ENCODE results near the gene SORCS1.

Gene SORCS1

GRCh38 chr10:106637873-106638272 is 526.6 kb downstream of the SORCS1 start:
- no peak for DNase-seq

- DNase-seq, result no peak
Observed at GRCh38 chr10:106636766-106637491, 527.6 kb downstream of the SORCS1 start.

DNA sequence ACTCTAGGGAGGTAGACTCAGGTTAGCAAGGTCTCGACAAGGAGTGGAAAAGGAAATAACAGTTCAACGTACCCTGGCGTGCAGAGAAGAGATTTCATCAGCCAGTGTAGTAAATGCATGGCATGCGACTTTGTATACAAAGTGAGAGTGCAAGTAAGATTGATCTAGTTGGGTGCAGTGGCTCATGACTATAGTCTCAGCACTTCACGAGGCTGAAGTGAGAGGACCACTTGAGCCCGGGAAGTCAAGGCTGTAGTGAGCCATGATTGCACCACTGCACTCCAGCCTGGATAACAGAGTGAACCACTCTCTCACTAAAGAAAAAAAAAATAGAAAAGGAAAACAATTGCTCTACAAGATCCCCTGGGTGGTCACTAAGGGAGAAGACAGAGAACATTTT is 528.6 kb downstream of the SORCS1 start:
- no peak for DNase-seq

DNA sequence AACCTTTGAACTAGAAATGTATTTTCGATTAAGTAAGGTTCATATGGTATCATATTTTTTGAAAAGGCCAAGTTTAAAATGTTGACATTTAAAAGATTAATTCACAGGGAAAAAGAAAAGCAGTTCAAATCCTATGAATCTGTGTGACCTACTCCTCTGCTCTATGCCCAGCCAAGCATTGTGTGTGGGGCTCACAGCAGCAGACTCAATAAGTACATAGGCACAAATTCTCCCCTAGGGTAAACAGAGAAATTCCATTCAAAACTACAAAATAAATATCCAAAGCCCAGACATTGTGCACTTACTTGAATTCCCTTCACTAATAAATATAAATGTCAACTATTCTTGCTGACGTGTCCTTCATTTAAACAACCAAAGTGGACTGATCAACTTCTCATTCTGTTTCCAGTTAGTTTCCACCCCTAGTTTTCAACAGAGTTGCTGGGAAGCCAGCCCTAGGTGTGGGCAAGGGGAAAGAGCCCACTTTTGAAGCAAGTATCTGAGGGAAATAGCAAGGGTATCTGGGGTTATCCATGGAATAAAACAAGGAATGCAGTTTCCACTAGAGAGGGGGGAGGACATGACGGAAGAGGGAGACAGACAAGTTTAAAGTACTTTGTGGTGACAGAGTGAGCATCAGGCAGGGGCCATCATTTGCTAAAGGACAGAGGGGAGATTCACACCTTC is 533.3 kb downstream of the SORCS1 start:
- no peak for DNase-seq

DNA sequence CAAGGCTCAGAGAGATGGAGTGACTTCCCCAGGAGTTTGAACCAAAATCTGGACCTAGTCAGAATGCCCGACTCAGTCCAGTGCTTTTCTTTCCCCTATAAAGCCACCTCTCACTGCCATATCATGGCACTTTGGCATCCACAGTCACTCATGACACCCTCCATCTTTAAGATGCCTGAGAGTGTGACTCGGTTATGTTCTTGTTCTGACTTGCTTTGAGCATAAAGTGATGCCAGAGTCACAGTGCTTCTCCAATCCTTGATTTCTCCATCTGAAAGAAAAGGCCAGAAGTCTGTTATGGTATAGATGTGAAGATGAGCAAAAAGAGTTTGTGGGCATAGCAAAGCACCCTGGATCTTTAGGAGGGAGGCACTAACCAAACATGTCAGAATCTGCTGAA is 538.1 kb downstream of the SORCS1 start:
- no peak for DNase-seq

GRCh38 chr10:106625751-106626150 is 538.8 kb downstream of the SORCS1 start:
- no peak for DNase-seq

GRCh38 chr10:106619346-106619745 is 545.2 kb downstream of the SORCS1 start:
- DNase-seq, result no peak

- DNase-seq, result no peak
Observed at GRCh38 chr10:106618646-106619045, 545.9 kb downstream of the SORCS1 start.

- no peak for DNase-seq
Observed at GRCh38 chr10:106615081-106615480, 549.4 kb downstream of the SORCS1 start.

DNA sequence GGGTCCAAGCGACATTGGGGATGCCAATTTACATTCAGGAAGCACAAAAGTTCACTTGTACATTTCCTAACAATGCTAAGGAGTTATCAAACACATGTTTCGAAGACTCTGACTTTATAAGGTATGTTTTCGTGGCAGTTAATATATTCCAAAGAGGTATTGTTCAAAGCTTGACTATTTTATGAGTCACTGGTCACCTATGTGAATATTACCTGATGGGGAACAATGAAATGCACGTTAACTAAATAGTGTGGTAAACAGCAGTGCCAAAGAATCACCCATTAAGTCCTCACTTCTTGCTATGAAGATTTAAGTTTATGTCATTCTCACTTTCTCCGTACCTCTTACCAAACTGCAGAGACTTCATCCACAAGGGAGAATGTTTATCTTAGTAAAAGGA is 550.2 kb downstream of the SORCS1 start:
- no peak for DNase-seq

GRCh38 chr10:106612381-106612780 is 552.1 kb downstream of the SORCS1 start:
- no peak for DNase-seq

DNA sequence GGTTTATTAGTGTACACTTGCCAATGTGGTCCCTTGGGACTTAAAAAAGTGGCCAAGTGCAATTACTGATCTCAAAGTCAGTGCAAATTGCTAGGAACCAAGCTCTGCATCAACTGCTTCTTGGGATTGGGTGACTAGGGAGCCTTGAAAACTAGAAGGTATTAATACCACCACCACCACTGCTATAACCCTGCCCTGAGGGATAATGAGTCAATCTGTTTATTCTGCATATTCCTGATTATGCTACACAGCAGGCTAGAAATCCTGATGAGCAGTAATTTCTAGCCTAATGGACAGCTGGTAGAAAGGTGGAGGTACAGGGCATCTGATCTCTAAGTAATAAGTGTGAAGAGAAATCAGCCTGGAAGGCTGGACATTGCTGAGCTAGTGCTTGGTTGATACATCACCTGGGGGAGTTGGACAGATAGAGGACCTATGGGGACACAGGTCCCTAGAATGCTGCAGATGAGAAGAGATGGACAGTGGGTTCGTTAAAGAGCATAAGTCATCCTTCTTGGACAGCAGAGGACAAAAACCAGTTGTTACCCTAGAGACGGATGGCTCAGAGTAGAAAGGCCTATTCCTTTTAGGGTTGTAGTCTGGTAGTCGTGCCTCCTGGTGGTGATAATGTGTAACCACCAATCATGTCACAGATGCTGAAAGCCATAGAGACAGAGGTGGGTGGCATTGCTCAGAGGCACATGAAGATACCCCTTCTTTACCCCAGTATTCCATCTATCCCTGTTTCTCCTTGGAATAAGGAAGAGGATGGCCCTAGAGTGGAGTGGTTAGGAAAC is 554.8 kb downstream of the SORCS1 start:
- no peak for DNase-seq

GRCh38 chr10:106608066-106608465 is 556.4 kb downstream of the SORCS1 start:
- no peak for DNase-seq

GRCh38 chr10:106595281-106595680 is 569.2 kb downstream of the SORCS1 start:
- no peak for DNase-seq

GRCh38 chr10:106593876-106594275 is 570.6 kb downstream of the SORCS1 start:
- no peak for DNase-seq

DNA sequence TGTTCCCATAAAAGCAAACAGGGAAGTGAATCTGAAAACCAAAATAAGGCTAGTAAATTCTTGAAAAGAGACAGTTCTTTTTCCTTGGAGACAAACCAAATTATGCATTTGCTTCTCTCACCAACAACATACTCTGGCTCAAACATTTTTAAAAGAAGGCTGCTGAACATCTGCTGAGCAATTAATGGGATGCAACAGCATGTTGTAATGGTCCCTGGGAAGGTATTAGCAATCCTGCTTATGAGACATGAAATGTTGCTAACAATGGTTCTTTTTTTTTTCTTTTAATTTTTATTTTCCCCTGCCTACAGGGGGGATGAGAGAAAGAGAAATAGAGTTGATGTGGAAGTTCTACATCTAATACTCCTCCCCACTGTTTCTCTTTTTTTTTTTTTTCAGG is 572.1 kb downstream of the SORCS1 start:
- no peak for DNase-seq

GRCh38 chr10:106582291-106582690 is 582.2 kb downstream of the SORCS1 start:
- DNase-seq, result no peak

DNA sequence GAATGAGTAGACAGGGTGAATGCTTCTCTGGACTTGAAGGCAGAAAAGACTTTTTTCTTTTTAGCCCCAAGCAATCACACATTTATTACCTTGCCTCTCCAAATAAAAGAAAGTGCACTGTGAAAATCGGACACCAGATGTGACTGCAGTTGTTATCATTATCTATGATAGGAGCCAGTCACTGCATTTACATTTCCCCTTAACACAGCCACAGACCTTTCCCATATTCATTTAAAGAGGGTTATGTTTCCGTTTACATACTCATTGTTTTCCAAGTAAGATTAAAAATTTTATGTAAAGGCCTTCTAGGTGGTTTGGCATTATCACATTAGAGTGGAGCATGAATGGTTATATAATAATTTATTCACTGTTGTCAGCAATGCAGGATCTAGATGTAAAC is 586.8 kb downstream of the SORCS1 start:
- DNase-seq, result no peak

DNA sequence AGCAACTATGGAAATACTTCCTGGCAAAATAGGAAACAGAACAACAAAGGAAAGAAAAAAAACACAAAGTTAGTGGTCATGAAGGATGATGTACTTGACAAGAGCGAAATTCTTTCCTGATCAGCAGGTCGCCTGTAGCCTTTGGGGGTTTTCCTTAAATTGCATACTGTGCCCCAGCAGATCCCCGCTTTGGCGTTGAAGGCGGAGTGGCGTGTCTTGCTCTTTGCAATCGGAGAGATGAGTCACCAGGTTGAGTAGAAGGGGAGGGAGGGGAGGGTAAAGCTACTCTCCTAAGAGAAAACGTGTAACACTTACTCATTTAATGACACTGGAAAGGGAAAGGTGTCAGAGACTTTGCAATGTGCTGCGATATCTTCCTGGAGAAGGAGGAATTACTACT is 587.2 kb downstream of the SORCS1 start:
- DNase-seq, result no peak

DNA sequence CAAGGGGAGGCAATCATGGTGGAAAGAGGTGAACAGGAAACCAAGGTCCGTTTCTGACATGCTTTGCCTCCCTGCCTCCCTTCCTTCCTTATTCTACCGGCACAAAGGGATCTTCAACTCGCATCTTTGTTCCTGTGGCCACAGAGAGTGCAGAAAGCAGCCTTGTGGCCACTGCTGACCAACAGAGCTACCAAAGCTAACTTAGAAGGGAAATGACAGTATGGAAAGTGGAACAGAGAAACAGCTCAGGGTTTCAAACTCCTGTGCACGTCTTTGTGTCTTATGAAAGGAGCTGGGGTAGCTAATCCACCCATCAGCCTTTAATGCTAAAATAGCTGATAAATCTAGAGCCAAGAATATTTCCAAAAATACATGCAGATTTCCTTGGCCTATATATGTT is 588.0 kb downstream of the SORCS1 start:
- no peak for DNase-seq

GRCh38 chr10:106573106-106573505 is 591.4 kb downstream of the SORCS1 start:
- DNase-seq, result no peak

- no peak for DNase-seq
Observed at GRCh38 chr10:106571192-106571946, 593.1 kb downstream of the SORCS1 start.

DNA sequence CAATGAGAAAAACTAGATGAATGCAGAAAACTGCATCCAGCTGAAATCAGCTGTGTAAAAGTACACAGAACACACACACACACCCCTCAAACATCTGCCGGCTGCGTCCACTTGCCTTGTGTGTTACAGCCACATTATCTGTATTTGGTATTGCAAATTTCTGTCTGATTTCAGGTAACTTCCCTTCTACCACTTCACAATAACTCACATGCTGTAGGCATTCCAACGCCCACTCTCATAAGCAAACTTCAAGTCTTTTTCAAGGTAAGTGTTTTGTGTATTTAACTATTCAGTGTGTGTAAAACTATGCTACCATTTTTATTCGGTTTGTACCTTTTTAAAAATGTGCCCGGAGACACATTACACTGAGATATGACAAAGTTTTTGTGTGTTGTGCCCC is 594.2 kb downstream of the SORCS1 start:
- DNase-seq, result no peak

Data from activated gamma-delta T cell treated with Interleukin-2 at 50 U/mL for 16 hours (primary cell).